M059J (cell line): ENCODE measurements around the gene RGL3. TPM values are rescaled to one million over a fixed set of nuclear protein-coding genes. Genes with fewer than 3 reads are reported as not detected.
"Not testable (repeated sequence)": the region's sequence is repeated elsewhere in the genome, so short reads cannot be mapped to it uniquely, and the experiment has no call there.

Experiments
- DNase-seq: peaks from one replicate; pipeline ENCODE4 v3.0.0-alpha.2; 2012; ENCODE audit warnings: low read depth
- total RNA-seq: library from RNA; depleted of rRNA; stranded (reverse); fragments of >200 nt; shearing (Covaris generic); gene quantifications from 2 replicates; pipeline ENCODE4 v1.2.3, GENCODE V29; 2014

Gene RGL3
- total RNA-seq, 1 experiment from 2014 or later = 3.7 TPM

DNA sequence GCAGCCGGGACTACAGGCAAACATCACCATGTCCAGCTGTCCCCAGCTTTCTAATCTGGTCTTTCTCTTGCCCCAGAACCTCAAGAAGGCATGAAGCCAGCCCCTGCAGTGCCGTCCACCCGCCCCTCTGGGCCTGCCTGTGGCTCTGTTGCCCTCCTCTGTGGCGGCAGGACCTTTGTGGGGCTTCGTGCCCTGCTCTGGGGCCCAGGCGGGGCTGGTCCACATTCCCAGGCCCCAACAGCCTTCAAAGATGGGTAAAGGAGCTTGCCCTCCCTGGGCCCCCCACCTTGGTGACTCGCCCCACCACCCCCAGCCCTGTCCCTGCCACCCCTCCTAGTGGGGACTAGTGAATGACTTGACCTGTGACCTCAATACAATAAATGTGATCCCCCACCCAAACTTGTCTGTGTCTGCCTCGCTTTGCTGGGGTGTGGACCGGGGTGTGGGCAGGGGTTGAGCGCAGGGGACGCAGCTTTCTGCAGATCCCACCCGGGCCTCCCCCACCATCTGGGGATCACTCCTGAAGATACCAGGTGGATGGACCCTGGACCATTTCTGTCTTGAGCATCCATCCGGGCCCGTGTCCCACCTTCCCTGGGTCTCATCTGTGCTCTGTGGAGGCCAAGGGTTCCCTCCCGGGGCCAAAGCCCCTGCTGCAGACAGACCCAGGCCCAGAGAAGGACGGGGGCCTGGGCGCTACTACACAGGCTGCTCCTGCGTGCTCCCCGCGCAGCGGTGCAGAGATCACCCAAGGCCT is 31.6 kb upstream of the RGL3 start:
- DNase-seq = no peak

DNA sequence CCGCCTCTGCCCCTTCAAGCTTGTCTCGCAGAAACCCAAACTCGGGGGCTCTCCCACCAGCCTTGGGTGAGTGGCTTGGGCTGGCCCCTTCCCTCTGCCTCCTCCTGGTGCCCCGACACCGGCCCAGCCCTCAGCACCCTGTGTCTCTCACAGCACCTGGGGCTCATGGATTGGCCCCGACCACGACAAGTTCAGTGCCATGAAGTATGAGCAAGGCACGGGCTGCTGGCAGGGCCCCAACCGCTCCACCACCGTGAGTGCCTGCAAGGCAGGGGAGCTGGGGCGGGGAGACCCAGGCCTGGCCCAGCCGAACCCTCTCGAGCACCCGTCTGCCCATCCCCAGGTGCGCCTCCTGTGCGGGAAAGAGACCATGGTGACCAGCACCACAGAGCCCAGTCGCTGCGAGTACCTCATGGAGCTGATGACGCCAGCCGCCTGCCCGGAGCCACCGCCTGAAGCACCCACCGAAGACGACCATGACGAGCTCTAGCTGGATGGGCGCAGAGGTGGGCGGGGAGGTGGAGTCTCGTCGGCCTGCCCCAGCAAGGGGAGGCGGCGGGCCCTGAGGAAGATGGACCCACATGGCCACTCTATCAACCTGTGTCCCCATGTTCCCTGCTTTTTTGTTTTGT is 29.9 kb upstream of the RGL3 start:
- no peak for DNase-seq

DNA sequence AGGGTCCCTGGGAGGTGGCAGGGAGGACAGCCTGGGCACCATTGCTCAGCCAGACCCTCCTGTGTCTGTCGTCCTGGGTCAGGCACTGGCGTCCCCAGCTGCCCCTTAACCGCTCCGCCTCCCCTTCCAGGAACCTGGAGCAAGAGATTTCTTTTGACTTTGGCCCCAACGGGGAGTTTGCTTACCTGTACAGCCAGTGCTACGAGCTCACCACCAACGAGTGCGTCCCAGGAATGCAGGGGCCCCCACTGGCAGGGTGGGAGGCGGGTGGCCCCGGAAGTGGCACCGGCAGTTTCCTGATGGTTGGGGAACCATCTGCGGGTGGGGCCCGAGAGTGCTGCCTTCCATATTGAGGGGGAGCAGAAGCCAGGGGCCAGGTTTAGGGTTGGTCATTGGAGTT is 29.3 kb upstream of the RGL3 start:
- DNase-seq = no peak

DNA sequence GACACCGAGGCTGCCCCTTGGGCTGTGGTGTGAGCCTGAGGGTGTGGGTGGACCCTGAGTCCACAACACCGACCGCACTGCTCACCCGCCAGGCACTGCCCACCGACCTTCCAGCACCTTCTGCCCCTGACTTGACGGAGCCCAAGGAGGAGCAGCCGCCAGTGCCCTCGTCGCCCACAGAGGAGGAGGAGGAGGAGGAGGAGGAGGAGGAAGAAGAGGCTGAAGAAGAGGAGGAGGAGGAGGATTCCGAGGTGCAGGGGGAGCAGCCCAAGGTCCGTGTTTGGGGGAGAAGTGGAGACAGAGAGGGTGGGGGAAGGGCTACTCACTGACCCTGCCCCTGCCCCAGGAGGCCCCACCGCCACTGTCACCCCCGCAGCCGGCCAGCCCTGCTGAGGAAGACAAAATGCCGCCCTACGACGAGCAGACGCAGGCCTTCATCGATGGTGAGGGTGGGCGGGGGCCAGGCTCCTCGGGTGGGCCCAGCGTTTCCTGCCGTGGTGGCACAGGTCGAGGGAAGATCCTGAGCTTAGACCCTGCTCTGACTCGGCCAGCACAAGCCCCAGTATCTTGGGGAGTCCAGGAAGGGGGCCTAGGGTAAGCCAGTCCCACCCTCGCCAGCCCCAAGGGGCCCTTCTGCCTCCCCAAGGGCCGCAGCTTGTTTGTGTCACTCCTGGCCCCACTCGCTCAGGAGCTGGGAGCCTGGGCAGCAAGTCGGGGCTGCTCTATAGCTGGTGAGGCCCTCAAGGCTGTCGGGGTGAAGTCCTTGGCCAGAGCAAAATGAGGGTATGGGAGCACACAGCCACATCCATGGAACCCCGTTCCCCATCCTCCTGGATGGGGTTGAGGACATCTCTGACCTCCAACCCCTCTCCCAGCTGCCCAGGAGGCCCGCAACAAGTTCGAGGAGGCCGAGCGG is 28.5 kb upstream of the RGL3 start:
- DNase-seq = no peak

- DNase-seq = no peak
These were observed 27.7 kb upstream of the RGL3 start for GRCh38 chr19:11446652-11447301.

DNA sequence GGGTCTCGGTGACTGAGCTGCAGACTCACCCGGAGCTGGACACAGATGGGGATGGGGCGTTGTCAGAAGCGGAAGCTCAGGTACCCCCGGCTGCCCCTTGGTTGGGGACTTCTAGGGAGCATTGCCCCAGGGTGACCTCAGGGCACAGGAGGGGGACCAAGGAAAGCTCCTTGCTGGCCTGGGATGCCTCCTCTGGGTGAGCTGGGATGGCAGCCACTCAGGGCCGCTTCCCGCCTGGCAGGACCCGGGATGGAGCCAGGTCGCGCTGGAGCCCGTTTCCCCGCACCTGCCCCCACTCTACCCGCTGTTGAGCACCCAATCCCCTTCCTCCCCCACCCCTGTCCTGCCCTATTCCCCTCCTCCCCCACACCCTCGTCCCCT is 27.1 kb upstream of the RGL3 start:
- DNase-seq = no peak

DNA sequence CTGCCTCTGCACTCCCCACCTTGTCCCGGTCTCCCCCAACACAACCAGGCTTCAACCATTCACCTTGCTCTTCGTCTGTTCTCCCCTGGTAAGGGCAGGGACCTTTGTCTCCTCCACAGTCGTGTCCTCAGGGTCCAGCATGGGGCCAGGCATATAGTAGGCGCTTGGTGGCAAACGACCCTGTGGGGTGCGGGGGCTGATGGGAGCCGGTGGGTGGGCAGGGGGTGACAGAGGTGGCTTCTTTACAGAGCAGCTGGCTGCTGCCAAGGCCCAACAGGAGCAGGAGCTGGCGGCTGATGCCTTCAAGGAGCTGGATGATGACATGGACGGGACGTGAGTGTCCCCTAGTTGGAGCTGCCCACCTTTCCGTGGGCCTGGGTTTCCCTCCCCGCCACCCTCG is 26.0 kb upstream of the RGL3 start:
- no peak for DNase-seq

DNA sequence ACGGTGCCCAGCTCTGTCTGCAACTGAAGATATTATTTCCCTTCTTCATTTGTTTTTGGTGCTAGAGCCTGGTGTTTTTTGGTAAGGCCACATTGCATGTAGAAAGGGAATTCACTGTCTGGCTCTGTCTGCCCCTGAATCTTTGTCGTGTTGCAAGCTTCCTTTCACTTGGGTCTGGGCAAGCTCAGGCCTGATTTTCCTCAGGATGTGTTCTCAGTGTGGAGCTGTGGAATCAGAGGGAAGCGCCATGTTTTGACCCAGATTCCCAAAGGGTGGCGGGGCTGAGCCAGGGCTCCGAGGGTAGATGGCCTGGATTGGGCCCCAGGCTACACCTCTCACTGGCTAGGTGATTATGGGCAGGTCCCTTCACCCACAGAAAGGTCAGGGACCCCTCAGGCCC is 24.9 kb upstream of the RGL3 start:
- DNase-seq = no peak

- DNase-seq = no peak
These were observed 18.8 kb upstream of the RGL3 start for GRCh38 chr19:11437955-11438354.

- DNase-seq = peak; percentile 38
These were observed 16.8 kb upstream of the RGL3 start for GRCh38 chr19:11435833-11436313.

- peak; percentile 100 for DNase-seq
These were observed 16.1 kb upstream of the RGL3 start, which contains the start of the genes ODAD3 and PRKCSH for GRCh38 chr19:11435057-11435832. Gene ODAD3, minus strand, starts transcription at chr19:11435121. Its CDS starts 105 bp downstream, at chr19:11435016. Gene PRKCSH, plus strand, starts transcription at chr19:11435635. Its CDS starts 483 bp downstream, at chr19:11436118.

DNA sequence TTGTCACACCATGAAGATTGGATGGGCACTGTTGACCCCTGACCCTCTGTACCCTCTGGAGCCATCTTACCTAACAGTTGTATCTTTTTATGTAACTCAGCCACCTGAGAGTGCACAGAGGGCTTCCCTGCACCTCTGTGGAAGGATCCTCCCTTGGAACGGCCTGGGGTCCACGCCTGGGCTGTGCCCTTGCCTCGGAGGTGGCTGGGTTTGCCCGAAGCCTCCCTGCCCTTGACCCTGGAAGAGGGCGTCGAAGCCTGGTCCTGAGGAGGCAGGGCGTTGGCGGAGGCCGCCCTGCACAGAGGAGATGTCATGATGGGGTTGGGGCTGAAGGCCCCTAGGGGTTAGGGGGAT is 15.6 kb upstream of the RGL3 start:
- DNase-seq = no peak

DNA sequence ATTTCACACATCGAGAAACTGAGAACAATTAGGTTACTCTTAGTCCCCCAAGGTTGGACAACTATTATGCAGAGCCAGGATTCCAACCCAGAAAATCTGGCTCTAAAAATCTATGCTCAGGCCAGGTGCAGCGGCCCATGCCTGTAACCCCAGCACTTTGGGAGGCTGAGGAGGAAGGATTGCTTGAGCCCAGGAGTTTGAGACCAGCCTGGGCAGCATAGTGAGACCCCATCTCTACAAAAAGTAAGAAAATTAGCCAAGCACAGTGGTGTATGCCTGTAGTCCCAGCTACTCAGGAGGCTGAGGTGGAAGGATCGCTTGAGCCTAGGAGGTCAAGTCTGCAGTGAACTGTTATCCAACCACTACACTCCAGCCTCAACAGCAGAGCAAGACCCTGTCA is 14.4 kb upstream of the RGL3 start:
- DNase-seq = not testable (repeated sequence)

DNA sequence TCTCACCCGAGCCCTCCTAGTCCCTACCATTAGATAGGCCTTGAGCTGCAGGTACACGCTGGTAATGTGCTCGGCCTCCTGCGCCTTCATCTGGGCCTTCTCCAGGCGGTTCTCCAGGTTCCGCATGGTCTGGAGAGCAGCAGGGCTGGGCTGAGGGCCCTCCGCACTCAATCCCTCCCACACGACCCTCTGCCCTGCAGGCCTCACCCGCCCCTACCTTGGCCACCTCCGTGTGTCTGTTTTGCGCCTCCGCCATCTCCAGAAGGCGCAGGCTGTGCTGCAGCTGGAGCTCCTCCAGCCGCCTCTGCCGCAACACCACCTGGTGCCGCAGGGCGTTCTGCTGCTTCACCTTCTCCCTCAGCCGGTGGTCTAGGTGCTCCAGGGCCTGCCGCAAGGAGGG is 7.5 kb upstream of the RGL3 start:
- no peak for DNase-seq

- DNase-seq = no peak
These were observed 6.8 kb upstream of the RGL3 start for GRCh38 chr19:11425719-11426457.

- no peak for DNase-seq
These were observed 4.7 kb upstream of the RGL3 start for GRCh38 chr19:11423791-11424181.

- DNase-seq = no peak
These were observed 4.2 kb upstream of the RGL3 start for GRCh38 chr19:11423164-11423790.

- DNase-seq = no peak
These were observed 3.3 kb upstream of the RGL3 start for GRCh38 chr19:11422163-11423065.
